K562 (cell line): ENCODE results near the gene BCAR3. TPM values are rescaled to one million over a fixed set of nuclear protein-coding genes. Genes with fewer than 3 reads are reported as not detected.
A peak's percentile ranks its signal among the peaks of the same experiment; 100 is the strongest.

Experiments used
- ATAC-seq: fragments of 200-7000 bp; cut with Tn5 transposase; 3 replicates; pipeline ENCODE4 v1.9.1; 2020; ENCODE audit warnings: moderate library complexity
- BruUV-seq: library from RNA; stranded (reverse); fragments of 400-500 nt; replicated peaks from 2 replicates; lab custom pipeline; 2021; lab: Mats Ljungman, UMichigan
- CTCF ChIA-PET: fragments of 300-600 bp; formaldehyde crosslinking; extraction: SDS; loops from one replicate; lab custom pipeline; 2021; ENCODE audit warnings: low intra/inter-chr PET ratio; lab: Yijun Ruan, JAX
- POLR2A ChIA-PET: fragments of 300-600, 350-650 bp; sonication (Branson Sonifier 250); formaldehyde crosslinking; extraction: SDS; loops from one replicate; lab custom pipeline; 2021; ENCODE audit warnings: antibody characterized with exemption, inconsistent platforms; lab: Yijun Ruan, JAX
- DNase-seq, 4 experiments: peaks; one replicate each; pipeline versions ENCODE4 v3.0.0 to v3.0.0-alpha.2; 2011 to 2018; ENCODE audit warnings: low spot score in 3 of 4, mixed read lengths in 3 of 4; ENCODE audit errors: extremely low read depth in 1 of 4
- FAIRE-seq: peaks from 2 replicates; lab custom pipeline; 2011; peaks lifted over from hg19 to GRCh38; lab: Jason Lieb, UNC
- H2AFZ ChIP-seq: 2 replicates; pipeline ENCODE4 v1.6.0; 2011; ENCODE audit warnings: low read depth, low read length, control low read depth, inconsistent platforms
- H3K27ac ChIP-seq: fragments of 200-600 bp; 3 replicates; pipeline ENCODE4 v1.8.0; 2011; ENCODE audit warnings: low read depth, mild to moderate bottlenecking, control low read depth, inconsistent platforms, low read length, moderate library complexity, mixed read lengths; ENCODE audit errors: extremely low read depth
- H3K27me3 ChIP-seq, 2 experiments: fragments of 300-600 bp in 1 of 2; 2 replicates in 1 of 2; 3 replicates in 1 of 2; pipeline versions ENCODE4 v1.6.0 to v1.8.0; 2011; ENCODE audit warnings: inconsistent platforms in 2 of 2, low read length in 2 of 2, mild to moderate bottlenecking in 1 of 2, mixed read lengths in 1 of 2, moderate library complexity in 1 of 2; ENCODE audit not compliant: control insufficient read depth in 2 of 2, insufficient read depth in 2 of 2
- H3K36me3 ChIP-seq: fragments of 300-600 bp; 3 replicates; pipeline ENCODE4 v1.8.0; 2011; ENCODE audit warnings: mild to moderate bottlenecking, low read length, inconsistent platforms; ENCODE audit not compliant: control insufficient read depth, insufficient read depth
- H3K4me1 ChIP-seq, 2 experiments: fragments of 200-600 bp in 1 of 2; replicated peaks in 1 of 2; 2 replicates in 1 of 2; 3 replicates in 1 of 2; pipeline versions ENCODE4 v1.5.1 to v1.8.0; 2011; ENCODE audit warnings: inconsistent platforms in 2 of 2, low read length in 2 of 2, mild to moderate bottlenecking in 1 of 2, mixed read lengths in 1 of 2, moderate library complexity in 1 of 2; ENCODE audit not compliant: control insufficient read depth in 2 of 2, insufficient read depth in 2 of 2
- H3K4me2 ChIP-seq: 2 replicates; pipeline ENCODE4 v1.6.1; 2011; ENCODE audit warnings: low read length, control low read depth, inconsistent platforms, mixed read lengths; ENCODE audit not compliant: insufficient read depth
- H3K4me3 ChIP-seq: fragments of 200-600 bp; sonication (generic), shearing (Covaris generic); 2 replicates; pipeline ENCODE4 v1.5.1; 2016; ENCODE audit warnings: control low read depth, inconsistent platforms
- H3K79me2 ChIP-seq: fragments of 200-600 bp; 3 replicates; pipeline ENCODE4 v1.8.0; 2011; ENCODE audit warnings: low read length, inconsistent platforms; ENCODE audit not compliant: control insufficient read depth, insufficient read depth
- H3K9ac ChIP-seq, 2 experiments: 2 replicates each; pipeline versions ENCODE4 v1.6.0 to v1.6.1; 2011; ENCODE audit warnings: low read depth in 2 of 2, low read length in 2 of 2, control low read depth in 1 of 2, inconsistent platforms in 1 of 2, mild to moderate bottlenecking in 1 of 2, mixed read lengths in 1 of 2; ENCODE audit not compliant: insufficient read depth in 1 of 2
- H3K9me1 ChIP-seq: one replicate; pipeline ENCODE4 v1.6.0; 2011; ENCODE audit warnings: inconsistent platforms, mild to moderate bottlenecking, low read length, moderate library complexity; ENCODE audit not compliant: control insufficient read depth, insufficient read depth
- H3K9me3 ChIP-seq: replicated peaks from 2 replicates; pipeline ENCODE4 v1.5.1; 2011; ENCODE audit warnings: low read depth, low read length, inconsistent platforms; ENCODE audit not compliant: control insufficient read depth, insufficient read depth
- H4K20me1 ChIP-seq: replicated peaks from 2 replicates; pipeline ENCODE4 v1.6.1; 2011; ENCODE audit warnings: low read length, inconsistent platforms, mixed read lengths; ENCODE audit not compliant: control insufficient read depth, insufficient read depth
- ATF2 ChIP-seq: sonication (generic); formaldehyde crosslinking; IDR thresholded peaks from 2 replicates; pipeline ENCODE4 v1.8.1; 2022; ENCODE audit warnings: missing genetic modification reagents
- ATF3 ChIP-seq, 2 experiments: fragments of 450-650 bp in 1 of 2; sonication (generic) in 1 of 2; formaldehyde crosslinking in 1 of 2; IDR thresholded peaks in 1 of 2; conservative IDR thresholded peaks in 1 of 2; 2 replicates each; pipeline versions ENCODE4 v1.6.1 to v1.8.1; 2016 to 2023; ENCODE audit warnings: mild to moderate bottlenecking in 2 of 2, moderate library complexity in 2 of 2, inconsistent platforms in 1 of 2, missing genetic modification reagents in 1 of 2
- DMBX1 ChIP-seq: fragments of 250-450 bp; sonication (Bioruptor Pico); IDR thresholded peaks from 2 replicates; pipeline ENCODE4 v1.8.0; 2022; ENCODE audit warnings: inconsistent platforms, mild to moderate bottlenecking, moderate library complexity, borderline replicate concordance
- ETS1 ChIP-seq: conservative IDR thresholded peaks from 2 replicates; pipeline ENCODE4 v1.6.1; 2011; ENCODE audit warnings: low read depth, mild to moderate bottlenecking, low read length; ENCODE audit not compliant: control insufficient read depth
- MAFG ChIP-seq: fragments of 450-650 bp; conservative IDR thresholded peaks from 2 replicates; pipeline ENCODE4 v1.6.1; 2016; ENCODE audit warnings: missing genetic modification characterization, missing compliant biosample characterization
- NCOA6 ChIP-seq: fragments of 450-650 bp; IDR thresholded peaks from 2 replicates; pipeline ENCODE4 v1.6.1; 2017; ENCODE audit warnings: mild to moderate bottlenecking
- NFE2 ChIP-seq: IDR thresholded peaks from 2 replicates; pipeline ENCODE4 v1.6.1; 2014; ENCODE audit warnings: antibody characterized with exemption, low read depth
- ZNF124 ChIP-seq: sonication (generic); formaldehyde crosslinking; IDR thresholded peaks from 2 replicates; pipeline ENCODE4 v1.8.1; 2022; ENCODE audit warnings: missing genetic modification reagents
- ZNF217 ChIP-seq: sonication (generic); formaldehyde crosslinking; IDR thresholded peaks from 2 replicates; pipeline ENCODE4 v1.8.0; 2022; ENCODE audit warnings: mild to moderate bottlenecking, missing genetic modification reagents
- ZNF354B ChIP-seq: fragments of 250-450 bp; sonication (Bioruptor Pico); IDR thresholded peaks from 2 replicates; pipeline ENCODE4 v1.4.0; 2020
- in situ Hi-C: fragments of 300-500 bp; cut with MboI; formaldehyde crosslinking; loops from 4 replicates; pipeline ENCODE4 v1.15.0; 2018; ENCODE audit warnings: inconsistent platforms, mixed read lengths
- intact Hi-C: fragments of 100-400 bp; cut with micrococcal nuclease; formaldehyde crosslinking; loops from 2 replicates; pipeline ENCODE4 v1.14.2; 2022
- polyA plus RNA-seq, 8 experiments: library from polyadenylated mRNA; depleted of rRNA in 4 of 8; stranded (reverse) in 5 of 8; unstranded in 3 of 8; fragments of >200 nt; fragmentation: Nextera tagmentation in 2 of 8; fragmentation: Illumina TruSeq in 1 of 8; extraction: Ambion mirVana in 2 of 8; extraction: Trizol in 1 of 8; gene quantifications; 2 replicates each; pipeline versions ENCODE4 v1.2.1 to v1.2.3, GENCODE V29; 2011 to 2014; ENCODE audit warnings: inconsistent platforms in 1 of 8, missing spikeins in 1 of 8
- total RNA-seq, 7 experiments: library from RNA; depleted of rRNA in 6 of 7; stranded (reverse); fragments of >200 nt in 6 of 7; fragmentation: Illumina TruSeq in 2 of 7; extraction: Trizol in 2 of 7; gene quantifications; 2 replicates each; pipeline versions ENCODE4 v1.2.1 to v1.2.3, GENCODE V29; 2011 to 2021; ENCODE audit warnings: low replicate concordance in 1 of 7
- TF ChIP-seq, protein P1 (sequence below): fragments of 450-650 bp; IDR thresholded peaks from 2 replicates; pipeline ENCODE4 v1.6.1; 2016; ENCODE audit warnings: mild to moderate bottlenecking

BCAR3 gene
- total and polyA plus RNA-seq, 9 of the 15 experiments (the other 6 are each of a cell fraction or from before 2014, with no cell fraction given) = 1.8 to 6.3 (median 3.8) TPM

GRCh38 chr1:93519199-93519829 is 162.3 kb downstream of the BCAR3 start (continued):
- TF ChIP-seq DMBX1 (CRISPR knock-in tag) = no peak
- TF ChIP-seq ATF3 (IDR thresholded peaks at IDR 0.05) = peak; percentile 64
- TF ChIP-seq ATF3 (CRISPR knock-in tag; conservative IDR thresholded peaks at IDR 0.05) = no peak
- peak; percentile 87 for TF ChIP-seq MAFG (tag)
- no peak for TF ChIP-seq ZNF217 (CRISPR knock-in tag)
- peak; percentile 6; the same call in 1 of the 2 replicates for TF ChIP-seq NFE2
- TF ChIP-seq ATF2 = no peak
- no peak for TF ChIP-seq ZNF354B (CRISPR knock-in tag)

- no peak overlapping the region; the same call in 1 of the 2 replicates for H3K4me2 ChIP-seq
- DNase-seq (no peak), ATAC-seq (no peak), FAIRE-seq (no peak)
- H3K9me1 ChIP-seq = no peaks in the 10 kb centered on the region
- POLR2A ChIA-PET = interaction anchor here (0.6 to 1.3 kb wide), 2 partner anchors 14 to 440 kb away, joined by 3 to 4 read pairs; no protein-coding TSS in a partner anchor
- H3K79me2 ChIP-seq = no peaks in the 10 kb centered on the region
- H3K36me3 ChIP-seq = no peaks in the 10 kb centered on the region
- no peaks in the 10 kb centered on the region for H3K27me3 ChIP-seq
- H3K9ac ChIP-seq = no peak overlapping the region
- H2AFZ ChIP-seq = no peak overlapping the region
- in situ Hi-C loops (no loop called here), intact Hi-C loops (no loop called here)
- H3K9me3 ChIP-seq = no peaks in the 10 kb centered on the region
- no TSS peak for BruUV-seq
- H3K4me3 ChIP-seq = no peak overlapping the region
- CTCF ChIA-PET = no interaction called here
- H3K27ac ChIP-seq = no peak overlapping the region
- TF ChIP-seq, protein P1, sequence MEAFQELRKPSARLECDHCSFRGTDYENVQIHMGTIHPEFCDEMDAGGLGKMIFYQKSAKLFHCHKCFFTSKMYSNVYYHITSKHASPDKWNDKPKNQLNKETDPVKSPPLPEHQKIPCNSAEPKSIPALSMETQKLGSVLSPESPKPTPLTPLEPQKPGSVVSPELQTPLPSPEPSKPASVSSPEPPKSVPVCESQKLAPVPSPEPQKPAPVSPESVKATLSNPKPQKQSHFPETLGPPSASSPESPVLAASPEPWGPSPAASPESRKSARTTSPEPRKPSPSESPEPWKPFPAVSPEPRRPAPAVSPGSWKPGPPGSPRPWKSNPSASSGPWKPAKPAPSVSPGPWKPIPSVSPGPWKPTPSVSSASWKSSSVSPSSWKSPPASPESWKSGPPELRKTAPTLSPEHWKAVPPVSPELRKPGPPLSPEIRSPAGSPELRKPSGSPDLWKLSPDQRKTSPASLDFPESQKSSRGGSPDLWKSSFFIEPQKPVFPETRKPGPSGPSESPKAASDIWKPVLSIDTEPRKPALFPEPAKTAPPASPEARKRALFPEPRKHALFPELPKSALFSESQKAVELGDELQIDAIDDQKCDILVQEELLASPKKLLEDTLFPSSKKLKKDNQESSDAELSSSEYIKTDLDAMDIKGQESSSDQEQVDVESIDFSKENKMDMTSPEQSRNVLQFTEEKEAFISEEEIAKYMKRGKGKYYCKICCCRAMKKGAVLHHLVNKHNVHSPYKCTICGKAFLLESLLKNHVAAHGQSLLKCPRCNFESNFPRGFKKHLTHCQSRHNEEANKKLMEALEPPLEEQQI = no peak
- no peak for TF ChIP-seq ZNF124 (CRISPR knock-in tag)
- TF ChIP-seq NCOA6 = no peak
- TF ChIP-seq ETS1 = no peak
- H4K20me1 ChIP-seq = no peaks in the 10 kb centered on the region
- H3K4me1 ChIP-seq = peaks cover 0 to 8% of the 10 kb centered on the region in 2 experiments; a peak in 2 of 5 replicates
These were observed 163.1 kb downstream of the BCAR3 start for GRCh38 chr1:93518516-93518915.
